IMR-90 (cell line): ENCODE results near the gene MICU1. TPM values are rescaled to one million over a fixed set of nuclear protein-coding genes. Genes with fewer than 3 reads are reported as not detected.

Experiments
- ATAC-seq: fragments of 200-7000 bp; cut with Tn5 transposase; 2 replicates; pipeline ENCODE4 v1.9.1; 2020; ENCODE audit warnings: low read depth, mild to moderate bottlenecking, moderate library complexity
- BruUV-seq: library from RNA; stranded (reverse); fragments of 400-500 nt; replicated peaks from 2 replicates; lab custom pipeline; 2021; lab: Mats Ljungman, UMichigan
- CTCF ChIA-PET: fragments of 300-600 bp; formaldehyde crosslinking; extraction: SDS; loops from one replicate; lab custom pipeline; 2021; ENCODE audit warnings: antibody characterized with exemption; lab: Yijun Ruan, JAX
- POLR2A ChIA-PET: fragments of 300-600 bp; sonication (Branson Sonifier 250); formaldehyde crosslinking; loops from one replicate; lab custom pipeline; 2022; ENCODE audit warnings: antibody characterized with exemption; ENCODE audit not compliant: unreplicated experiment; lab: Charles Lee
- DNase-seq: peaks from one replicate; pipeline ENCODE4 v3.0.0; 2013
- H2AFZ ChIP-seq: replicated peaks from 2 replicates; pipeline ENCODE3; 2013; ENCODE audit warnings: low read length, mild to moderate bottlenecking; ENCODE audit not compliant: poor library complexity
- H2AK5ac ChIP-seq: 2 replicates; pipeline ENCODE4 v1.6.1; 2013; ENCODE audit warnings: low read depth, low read length, inconsistent platforms
- H2AK9ac ChIP-seq: replicated peaks from 2 replicates; pipeline ENCODE3; 2013; ENCODE audit warnings: mild to moderate bottlenecking, low read depth, low read length, moderate library complexity; ENCODE audit not compliant: poor library complexity
- H2BK120ac ChIP-seq: 2 replicates; pipeline ENCODE4 v1.6.1; 2013; ENCODE audit warnings: low read depth, low read length, inconsistent platforms
- H2BK15ac ChIP-seq: 3 replicates; pipeline ENCODE4 v1.6.1; 2013; ENCODE audit warnings: low read depth, low read length, inconsistent platforms
- H2BK20ac ChIP-seq: 2 replicates; pipeline ENCODE4 v1.6.1; 2013; ENCODE audit warnings: low read depth, mild to moderate bottlenecking, inconsistent platforms, low read length, moderate library complexity
- H2BK5ac ChIP-seq: 2 replicates; pipeline ENCODE4 v1.6.1; 2013; ENCODE audit warnings: mild to moderate bottlenecking, low read depth, low read length, inconsistent platforms; ENCODE audit not compliant: poor library complexity, severe bottlenecking
- H3K14ac ChIP-seq: replicated peaks from 2 replicates; pipeline ENCODE4 v1.6.1; 2013; ENCODE audit warnings: low read depth, low read length, inconsistent platforms
- H3K18ac ChIP-seq: 2 replicates; pipeline ENCODE4 v1.6.1; 2013; ENCODE audit warnings: low read depth, low read length, control low read depth
- H3K23ac ChIP-seq: 2 replicates; pipeline ENCODE4 v1.6.1; 2013; ENCODE audit warnings: low read depth, low read length, inconsistent platforms
- H3K27ac ChIP-seq: 2 replicates; pipeline ENCODE4 v1.5.1; 2013; ENCODE audit warnings: mild to moderate bottlenecking, control low read depth, low read length; ENCODE audit not compliant: insufficient read depth
- H3K27me3 ChIP-seq: 2 replicates; pipeline ENCODE4 v1.6.1; 2013; ENCODE audit warnings: low read length; ENCODE audit not compliant: control insufficient read depth, insufficient read depth
- H3K36me3 ChIP-seq: 2 replicates; pipeline ENCODE4 v1.6.1; 2013; ENCODE audit warnings: low read length, mixed read lengths; ENCODE audit not compliant: control insufficient read depth, insufficient read depth
- H3K4ac ChIP-seq: 2 replicates; pipeline ENCODE4 v1.6.1; 2013; ENCODE audit warnings: low read depth, low read length, inconsistent platforms
- H3K4me1 ChIP-seq: 2 replicates; pipeline ENCODE4 v1.6.1; 2013; ENCODE audit warnings: low read length, mixed read lengths; ENCODE audit not compliant: control insufficient read depth, insufficient read depth
- H3K4me2 ChIP-seq: 2 replicates; pipeline ENCODE4 v1.6.1; 2013; ENCODE audit warnings: low read depth, mild to moderate bottlenecking, control low read depth, low read length, moderate library complexity
- H3K4me3 ChIP-seq: 2 replicates; pipeline ENCODE4 v1.5.1; 2013; ENCODE audit warnings: low read depth, mild to moderate bottlenecking, control low read depth, low read length, moderate library complexity; ENCODE audit not compliant: insufficient read depth
- H3K56ac ChIP-seq: 2 replicates; pipeline ENCODE4 v1.6.1; 2013; ENCODE audit warnings: low read length, inconsistent platforms; ENCODE audit not compliant: insufficient read depth; ENCODE audit errors: extremely low read depth
- H3K79me1 ChIP-seq, 2 experiments: 2 replicates each; pipeline ENCODE4 v1.6.1; 2013; ENCODE audit warnings: low read length in 2 of 2, inconsistent platforms in 1 of 2, low read depth in 1 of 2
- H3K9ac ChIP-seq: 2 replicates; pipeline ENCODE4 v1.6.1; 2013; ENCODE audit warnings: low read depth, low read length, control low read depth
- H3K9me1 ChIP-seq: 2 replicates; pipeline ENCODE4 v1.6.1; 2013; ENCODE audit warnings: low read length, inconsistent platforms; ENCODE audit not compliant: insufficient read depth
- H3K9me3 ChIP-seq: 2 replicates; pipeline ENCODE4 v1.6.1; 2013; ENCODE audit warnings: low read length; ENCODE audit not compliant: control insufficient read depth, insufficient read depth
- H4K20me1 ChIP-seq: 2 replicates; pipeline ENCODE4 v1.6.1; 2013; ENCODE audit warnings: low read length, inconsistent platforms; ENCODE audit not compliant: insufficient read depth
- H4K5ac ChIP-seq: 2 replicates; pipeline ENCODE4 v1.6.1; 2013; ENCODE audit warnings: mild to moderate bottlenecking, low read depth, low read length, control low read depth
- H4K8ac ChIP-seq, 2 experiments: 2 replicates each; pipeline ENCODE4 v1.6.1; 2013; ENCODE audit warnings: low read depth in 2 of 2, low read length in 2 of 2, control low read depth in 1 of 2, inconsistent platforms in 1 of 2
- H4K91ac ChIP-seq: 2 replicates; pipeline ENCODE4 v1.6.1; 2013; ENCODE audit warnings: low read depth, low read length, inconsistent platforms; ENCODE audit not compliant: insufficient read depth
- BHLHE40 ChIP-seq: fragments of 150-350 bp; IDR thresholded peaks from 2 replicates; pipeline ENCODE4 v1.6.1; 2016; ENCODE audit warnings: mild to moderate bottlenecking, low read depth, low read length
- CHD1 ChIP-seq: IDR thresholded peaks from 2 replicates; pipeline ENCODE4 v1.6.1; 2012; ENCODE audit warnings: low read depth, low read length, improper control_type of control experiment
- CTCF ChIP-seq: conservative IDR thresholded peaks from 2 replicates; pipeline ENCODE4 v1.5.1; 2012; ENCODE audit warnings: mild to moderate bottlenecking, low read depth, low read length, improper control_type of control experiment
- ELK1 ChIP-seq: fragments of 150-350 bp; IDR thresholded peaks from 2 replicates; pipeline ENCODE4 v1.6.1; 2016; ENCODE audit warnings: low read depth, mild to moderate bottlenecking, low read length, moderate library complexity, borderline replicate concordance
- FOS ChIP-seq: fragments of 150-350 bp; IDR thresholded peaks from 2 replicates; pipeline ENCODE4 v1.6.1; 2016; ENCODE audit warnings: low read depth, low read length
- MAFK ChIP-seq: IDR thresholded peaks from 2 replicates; pipeline ENCODE4 v1.6.1; 2012; ENCODE audit warnings: low read depth, low read length, improper control_type of control experiment
- MAZ ChIP-seq: IDR thresholded peaks from 2 replicates; pipeline ENCODE4 v1.6.1; 2012; ENCODE audit warnings: low read depth, mild to moderate bottlenecking, low read length, improper control_type of control experiment, moderate library complexity, borderline replicate concordance
- MXI1 ChIP-seq: IDR thresholded peaks from 2 replicates; pipeline ENCODE4 v1.6.1; 2012; ENCODE audit warnings: low read depth, mild to moderate bottlenecking, low read length, moderate library complexity, borderline replicate concordance
- NFE2L2 ChIP-seq: fragments of 150-350 bp; IDR thresholded peaks from 2 replicates; pipeline ENCODE4 v1.6.1; 2016; ENCODE audit warnings: low read depth, mild to moderate bottlenecking, low read length
- POLR2A ChIP-seq: IDR thresholded peaks from 2 replicates; pipeline ENCODE4 v1.6.1; 2012; ENCODE audit warnings: mild to moderate bottlenecking, low read depth, low read length
- RAD21 ChIP-seq: IDR thresholded peaks from 2 replicates; pipeline ENCODE4 v1.6.1; 2012; ENCODE audit warnings: low read length, improper control_type of control experiment
- RCOR1 ChIP-seq: IDR thresholded peaks from 2 replicates; pipeline ENCODE4 v1.6.1; 2012; ENCODE audit warnings: mild to moderate bottlenecking, low read length, improper control_type of control experiment; ENCODE audit not compliant: insufficient replicate concordance
- RFX5 ChIP-seq: IDR thresholded peaks from 2 replicates; pipeline ENCODE4 v1.8.0; 2012; ENCODE audit warnings: low read depth, mild to moderate bottlenecking, low read length, moderate library complexity
- SMC3 ChIP-seq: fragments of 150-350 bp; IDR thresholded peaks from 2 replicates; pipeline ENCODE4 v1.6.1; 2016; ENCODE audit warnings: low read depth, mild to moderate bottlenecking, antibody characterized with exemption, low read length, moderate library complexity
- USF2 ChIP-seq: fragments of 150-350 bp; IDR thresholded peaks from 2 replicates; pipeline ENCODE4 v1.6.1; 2017; ENCODE audit warnings: mild to moderate bottlenecking, antibody characterized with exemption, low read length, low read depth
- WGBS, 2 experiments: methylation state at CpG; one replicate each; pipeline versions ENCODE4 v1.1.5 to v1.1.7; 2013; ENCODE audit warnings: missing lambda C conversion rate in 2 of 2; ENCODE audit not compliant: insufficient read length in 1 of 2; ENCODE audit errors: extremely low coverage in 2 of 2; 5-methylcytosine and 5-hydroxymethylcytosine counted together
- dilution Hi-C: fragments of 300-500 bp; cut with HindIII; formaldehyde crosslinking; loops from one replicate; pipeline ENCODE4 v1.14.3; 2018; ENCODE audit warnings: low sequenced_read_pairs; ENCODE audit not compliant: unreplicated experiment
- in situ Hi-C: fragments of 300-500 bp; cut with MboI; formaldehyde crosslinking; loops from 3 replicates; pipeline ENCODE4 v1.14.3; 2019; ENCODE audit warnings: low sequenced_read_pairs, inconsistent platforms, mixed read lengths
- intact Hi-C: fragments of 100-400 bp; cut with micrococcal nuclease; formaldehyde crosslinking; loops from 2 replicates; pipeline ENCODE4 v1.10.0; 2022
- polyA plus RNA-seq, 3 experiments: library from polyadenylated mRNA; depleted of rRNA; stranded (reverse); fragments of >200 nt; gene quantifications; 2 replicates each; pipeline ENCODE4 v1.2.3, GENCODE V29; 2012; ENCODE audit warnings: low replicate concordance in 1 of 3
- total RNA-seq: library from RNA; depleted of rRNA; stranded (reverse); fragments of >200 nt; gene quantifications from 2 replicates; pipeline ENCODE4 v1.2.3, GENCODE V29; 2012

The MICU1 gene
- total and polyA plus RNA-seq, 2 of the 4 experiments (the other 2 are of a cell fraction): 43.6 to 44.7 TPM

GRCh38 chr10:72356987-72357386, 268.9 kb downstream of the MICU1 start:
- Histone ChIP-seq H3K4me1 (peaks cover 6% of the 10 kb centered on the region), H2BK120ac (no peak overlapping the region), H3K23ac (no peak overlapping the region), H2AK9ac (no peak overlapping the region), H2BK15ac (no peak overlapping the region), H2BK5ac (no peak overlapping the region), H4K20me1 (peaks cover 17% of the 10 kb centered on the region; the same call in 1 of the 2 replicates), H3K9me3 (no peaks in the 10 kb centered on the region), H3K4me3 (no peak overlapping the region), H2AK5ac (no peak overlapping the region), H3K14ac (no peak overlapping the region), H4K5ac (no peak overlapping the region), H2AFZ (no peak overlapping the region), H3K79me1 (peaks cover 15 to 30% of the 10 kb centered on the region in 2 experiments), H3K4me2 (no peak overlapping the region), H2BK20ac (no peak overlapping the region), H3K27me3 (no peaks in the 10 kb centered on the region), H3K27ac (no peak overlapping the region), H3K9me1 (no peaks in the 10 kb centered on the region), H3K18ac (no peak overlapping the region), H4K91ac (no peak overlapping the region), H3K9ac (no peak overlapping the region), H3K36me3 (peaks cover 1% of the 10 kb centered on the region; the same call in 1 of the 2 replicates), H3K4ac (no peak overlapping the region), H4K8ac (no peak overlapping the region), H3K56ac (no peak overlapping the region)
- ATAC-seq (no peak), DNase-seq (no peak)
- no CpG with 5 or more reads among the region's 4 CpGs for WGBS, 2 experiments
- POLR2A ChIA-PET: no interaction called here
- no TSS peak for BruUV-seq
- no peak for TF ChIP-seq BHLHE40
- TF ChIP-seq ELK1: no peak
- no peak for TF ChIP-seq POLR2A
- TF ChIP-seq RAD21: no peak
- TF ChIP-seq MAZ: no peak
- no peak for TF ChIP-seq MXI1
- TF ChIP-seq SMC3: no peak
- TF ChIP-seq CTCF: no peak
- TF ChIP-seq USF2: no peak
- TF ChIP-seq CHD1: no peak
- no peak for TF ChIP-seq RCOR1
- no peak for TF ChIP-seq RFX5
- TF ChIP-seq FOS: no peak
- no peak for TF ChIP-seq NFE2L2
- TF ChIP-seq MAFK: no peak
- CTCF ChIA-PET: no interaction called here
- in situ Hi-C loops (no loop called here), intact Hi-C loops (no loop called here), dilution Hi-C loops (no loop called here)
